ENCODE data around the gene FASTK. TPM values are rescaled to one million over a fixed set of nuclear protein-coding genes. Genes with fewer than 3 reads are reported as not detected.

Gene FASTK
- total RNA-seq, 1 experiment from 2014 or later = 95.0 TPM

DNA sequence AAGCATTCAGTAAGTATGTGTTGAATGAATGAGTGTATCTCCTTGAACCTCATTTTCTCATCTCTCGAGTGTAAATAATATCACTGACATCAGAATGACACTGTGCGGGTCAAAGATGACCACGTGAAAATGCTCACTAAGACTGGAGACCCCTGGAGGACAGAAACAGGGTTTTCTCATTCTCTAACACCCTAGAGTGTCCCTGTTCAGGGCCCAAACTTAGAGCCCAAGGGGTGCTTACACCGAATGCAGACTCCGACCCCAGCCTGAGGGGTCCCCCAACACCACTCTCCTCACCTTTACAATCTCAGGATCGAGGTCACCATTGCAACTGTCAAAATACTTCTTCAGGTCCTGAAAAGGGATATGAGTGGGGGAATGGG is 24.3 kb downstream of the FASTK start:
- CTCF ChIA-PET = no interaction called here

DNA sequence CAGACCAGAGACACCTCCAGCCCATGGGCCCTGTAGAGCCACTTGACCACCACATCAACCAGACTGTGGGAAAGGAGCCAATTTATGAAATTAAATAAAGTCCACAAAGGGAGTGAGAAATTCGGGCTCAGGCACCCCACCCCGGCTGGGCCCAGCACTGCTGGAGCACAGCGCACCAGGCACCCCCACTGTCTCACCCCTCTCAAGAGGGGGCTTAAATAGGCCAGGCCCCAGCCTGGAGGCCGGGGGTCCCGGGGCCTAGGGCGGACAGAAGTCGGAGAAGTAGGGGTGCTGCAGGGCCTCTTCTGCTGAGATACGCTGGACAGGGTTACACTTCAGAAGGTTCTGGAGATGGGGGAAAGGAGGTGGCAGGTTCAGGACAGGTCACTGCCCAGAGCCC is 26.9 kb downstream of the FASTK start:
- in situ Hi-C loops (cut with HindIII; ENCODE audit: low pct_unique_long_range_greater_than_20kb, low sequenced_read_pairs) (no loop called here), intact Hi-C loops (cut with micrococcal nuclease; ENCODE audit: unreplicated experiment) (no loop called here)
- no peak overlapping the region for H3K27ac ChIP-seq (ENCODE audit: low read length)
- H3K36me3 ChIP-seq (ENCODE audit: control insufficient read depth, insufficient read depth, low read length) = no peaks in the 10 kb centered on the region; the same call in 1 of the 2 replicates
- ChIA-PET CTCF (no interaction called here), POLR2A (no interaction called here)
- peaks cover 14% of the 10 kb centered on the region for H3K4me1 ChIP-seq (ENCODE audit: control insufficient read depth, insufficient read depth, low read length)
- no peak for ATAC-seq
- no peak for DNase-seq (ENCODE audit: low read depth, low spot score)
- no peaks in the 10 kb centered on the region for H3K9me3 ChIP-seq (ENCODE audit: control insufficient read depth, insufficient read depth, low read depth, low read length)
- TF ChIP-seq REST (IDR thresholded peaks at IDR 0.05; ENCODE audit: insufficient read depth in 1 of 2, low read depth in 2 of 2, low read length in 1 of 2) = no peak
- no peak for TF ChIP-seq POLR2AphosphoS5 (IDR thresholded peaks at IDR 0.05; ENCODE audit: low read depth, low read length)
- TF ChIP-seq TCF7L2 (IDR thresholded peaks at IDR 0.05; ENCODE audit: low read depth, low read length) = no peak
- no peak for TF ChIP-seq SIN3A (IDR thresholded peaks at IDR 0.05; ENCODE audit: borderline replicate concordance, insufficient read depth, low read depth, low read length)
- TF ChIP-seq CTCF (IDR thresholded peaks at IDR 0.05) = no peak
- H3K4me3 ChIP-seq (ENCODE audit: low read depth in 2 of 2, low read length in 2 of 2) = no peak overlapping the region
- BruUV-seq (replicated peaks) = no TSS peak
- no peaks in the 10 kb centered on the region for H3K27me3 ChIP-seq (ENCODE audit: control insufficient read depth, insufficient read depth, low read length)

More for the DNA sequence above, 24.3 kb downstream of the FASTK start:
- POLR2A ChIA-PET = no interaction called here
- H3K4me1 ChIP-seq (ENCODE audit: control insufficient read depth, insufficient read depth, low read length) = peaks cover 24% of the 10 kb centered on the region
- no peak for ATAC-seq
- H3K9me3 ChIP-seq (ENCODE audit: control insufficient read depth, insufficient read depth, low read depth, low read length) = no peaks in the 10 kb centered on the region
- H3K36me3 ChIP-seq (ENCODE audit: control insufficient read depth, insufficient read depth, low read length) = no peaks in the 10 kb centered on the region; the same call in 1 of the 2 replicates
- H3K4me3 ChIP-seq (ENCODE audit: low read depth in 2 of 2, low read length in 2 of 2) = no peak overlapping the region
- in situ Hi-C loops (cut with HindIII; ENCODE audit: low pct_unique_long_range_greater_than_20kb, low sequenced_read_pairs) = no loop called here
- H3K27ac ChIP-seq (ENCODE audit: low read length) = no peak overlapping the region
- no peaks in the 10 kb centered on the region for H3K27me3 ChIP-seq (ENCODE audit: control insufficient read depth, insufficient read depth, low read length)
- no TSS peak for BruUV-seq (replicated peaks)
- no peak for TF ChIP-seq TCF7L2 (IDR thresholded peaks at IDR 0.05; ENCODE audit: low read depth, low read length)
- TF ChIP-seq SIN3A (IDR thresholded peaks at IDR 0.05; ENCODE audit: borderline replicate concordance, insufficient read depth, low read depth, low read length) = no peak
- TF ChIP-seq POLR2AphosphoS5 (IDR thresholded peaks at IDR 0.05; ENCODE audit: low read depth, low read length) = no peak
- no peak for TF ChIP-seq CTCF (IDR thresholded peaks at IDR 0.05)
- no peak for TF ChIP-seq REST (IDR thresholded peaks at IDR 0.05; ENCODE audit: insufficient read depth in 1 of 2, low read depth in 2 of 2, low read length in 1 of 2)
- intact Hi-C loops (cut with micrococcal nuclease; ENCODE audit: unreplicated experiment) = no loop called here
- no peak for DNase-seq (ENCODE audit: low read depth, low spot score)
